Esophagus squamous epithelium (tissue), 5 donors: Measurements from ENCODE around the gene HLCS. TPM values are rescaled to one million over a fixed set of nuclear protein-coding genes. Genes with fewer than 3 reads are reported as not detected.
A peak's percentile ranks its signal among the peaks of the same experiment; 100 is the strongest.

Experiments
- DNase-seq: peaks from one replicate; lab custom pipeline; 2025; lab: John Stamatoyannopoulos, UW
- H3K27ac ChIP-seq, 4 donors: fragments of 200-600 bp; sonication (generic); one replicate each; pipeline ENCODE4 v1.5.1; 2016 to 2019; ENCODE audit warnings: mild to moderate bottlenecking in 1 of 4
- H3K27me3 ChIP-seq, 4 donors: fragments of 200-600 bp; sonication (generic); 1 replicate in 3 of 4; 2 replicates in 1 of 4; pipeline versions ENCODE4 v1.5.1 to v1.6.0; 2017 to 2021; ENCODE audit warnings: antibody characterized with exemption in 1 of 4
- H3K36me3 ChIP-seq, 3 donors: fragments of 200-600 bp; sonication (generic); one replicate each; pipeline ENCODE4 v1.5.1; 2016 to 2019
- H3K4me1 ChIP-seq, 3 donors: fragments of 200-600 bp; sonication (generic); one replicate each; pipeline ENCODE4 v1.5.1; 2017 to 2019
- H3K4me3 ChIP-seq, 4 donors: fragments of 200-600 bp; sonication (generic); 1 replicate in 3 of 4; 2 replicates in 1 of 4; pipeline ENCODE4 v1.5.1; 2016 to 2019; ENCODE audit warnings: mild to moderate bottlenecking in 2 of 4, moderate library complexity in 1 of 4
- H3K9me3 ChIP-seq, 3 donors: fragments of 200-600 bp; sonication (generic); one replicate each; pipeline ENCODE4 v1.5.1; 2016 to 2019
- CTCF ChIP-seq, 6 experiments: fragments of 450-650 bp in 4 of 6; fragments of 200-600 bp in 2 of 6; sonication (generic) in 2 of 6; IDR thresholded peaks; one replicate each; pipeline ENCODE4 v1.5.1; 2016 to 2019; ENCODE audit warnings: antibody characterized with exemption in 6 of 6, mild to moderate bottlenecking in 4 of 6, moderate library complexity in 4 of 6
- POLR2A ChIP-seq, 4 donors: fragments of 450-650 bp; IDR thresholded peaks; one replicate each; pipeline ENCODE4 v1.6.1; 2017; ENCODE audit warnings: antibody characterized with exemption in 4 of 4, mild to moderate bottlenecking in 4 of 4, moderate library complexity in 3 of 4
- WGBS, 2 donors: methylation state at CpG; one replicate each; pipeline ENCODE4 v1.1.5; 2018; 5-methylcytosine and 5-hydroxymethylcytosine counted together
- intact Hi-C: fragments of 100-400 bp; cut with DNase I; formaldehyde crosslinking; loops from one replicate; pipeline ENCODE4 v1.15.0; 2022
- small RNA-seq, 4 donors: library from RNA; depleted of rRNA; stranded (forward); fragments of <200 nt; gene quantifications; one replicate each; pipeline ENCODE3, GENCODE V24; 2016
- total RNA-seq, 4 donors: library from RNA; depleted of rRNA; stranded (reverse); fragments of >200 nt; gene quantifications; one replicate each; pipeline ENCODE4 v1.1.0, GENCODE V29; 2016
- donor health status: DM: yes; HTN: yes; CAD: no.

Gene HLCS
- total RNA-seq, 4 donors from 2014 or later, result 6.3 to 19.5 (median 13.5) TPM

DNA sequence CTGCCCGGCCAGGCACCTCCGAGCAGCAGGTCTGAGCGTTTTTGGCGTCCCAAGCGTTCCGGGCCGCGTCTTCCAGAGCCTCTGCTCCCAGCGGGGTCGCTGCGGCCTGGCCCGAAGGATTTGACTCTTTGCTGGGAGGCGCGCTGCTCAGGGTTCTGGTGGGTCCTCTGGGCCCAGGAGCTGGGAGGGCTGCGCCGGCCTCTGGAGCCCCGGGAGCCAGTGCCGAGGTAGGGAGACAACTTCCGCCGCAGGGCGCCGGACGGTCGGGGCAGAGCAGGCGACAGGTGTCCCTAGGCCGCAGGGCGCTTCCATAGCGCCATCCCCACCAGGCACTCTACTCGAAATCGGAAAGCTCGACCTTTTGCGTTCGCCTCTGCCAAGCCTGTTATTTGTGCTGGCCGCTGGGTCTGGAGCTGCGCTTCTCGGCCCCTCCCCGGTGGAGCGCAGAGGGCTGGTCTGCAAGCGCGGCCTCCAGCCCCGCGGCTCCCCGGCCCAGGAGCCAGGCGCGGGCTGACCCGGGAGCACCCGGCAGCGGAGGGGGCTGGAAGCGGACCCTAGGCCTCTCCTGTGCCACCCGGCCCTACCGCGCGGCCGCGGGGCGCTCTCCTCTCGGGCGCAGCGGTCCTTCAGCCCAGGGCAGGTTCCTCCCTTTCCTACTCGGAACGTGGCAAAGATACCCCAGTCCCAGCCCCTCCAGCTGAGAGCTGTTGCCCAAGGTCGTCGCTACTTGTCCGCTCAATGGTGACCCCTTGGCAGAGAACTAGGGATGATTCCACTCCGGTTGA lies 265.3 kb downstream of the HLCS start:
- TF ChIP-seq POLR2A (IDR thresholded peaks at IDR 0.05), result no peak
- peak in 1 of 6 experiments; percentile 4 for TF ChIP-seq CTCF (IDR thresholded peaks at IDR 0.05)
- Histone ChIP-seq H3K36me3 (no peaks in the 10 kb centered on the region), H3K27ac (peak overlapping the region; percentile 70 to 97 (median 96)), H3K4me1 (peaks cover 28 to 96% (median 45%) of the 10 kb centered on the region in 3 donors), H3K27me3 (peaks cover 0 to 100% (median 14%) of the 10 kb centered on the region in 4 donors), H3K9me3 (no peaks in the 10 kb centered on the region), H3K4me3 (peak overlapping the region; percentile 73 to 92 (median 77))
- no peak for DNase-seq
- intact Hi-C loops, result loop anchor here (10.0 kb wide), 1 partner anchor 196 kb away; no protein-coding TSS in a partner anchor
- 0% methylated on average over 1 of the region's 65 CpGs; no CpG with 5 or more reads in 1 of the 2 donors for WGBS, 2 donors

Small RNAs within 50 kb of the gene (small RNA-seq; reads per million reads assigned to genes)
- 0 reads per million in 4 donors for gene RF00019
- gene RNA5SP491, result 2.1 to 13.9 (median 6.6) reads per million in 4 donors

Other genes starting within 250 kb of the HLCS start
- gene RIPPLY3, start 40.0 kb upstream of the HLCS start, total RNA-seq, result under 1 TPM in 3 of 4 donors, not detected in 1; 0.40 to 0.57 (median 0.47) TPM
- gene PIGP, start 106.4 kb upstream of the HLCS start, total RNA-seq, result 10 to 100 TPM in 3 of 4 donors, 1 to 10 TPM in 1; 9.0 to 15.4 (median 11.4) TPM
- 10 to 100 TPM; 41.2 to 80.1 (median 64.1) TPM for gene TTC3, start 106.6 kb upstream of the HLCS start, total RNA-seq